ENCODE results near the gene PDCD7.
"Not testable (repeated sequence)": the region's sequence is repeated elsewhere in the genome, so short reads cannot be mapped to it uniquely, and the experiment has no call there.

PDCD7 gene

GRCh38 chr15:65115542-65115941 lies 18.1 kb downstream of the PDCD7 start:
- Histone ChIP-seq H3K9me3 (ENCODE audit: control insufficient read depth in 1 of 2, low read length in 2 of 2) (no peaks in the 10 kb centered on the region), H3K4me3 (ENCODE audit: low read depth in 1 of 2, low read length in 2 of 2) (no peak overlapping the region), H3K36me3 (ENCODE audit: control insufficient read depth in 1 of 2, insufficient read depth in 2 of 2, low read length in 2 of 2) (peaks cover 56 to 64% of the 10 kb centered on the region in 2 donors), H3K4me1 (ENCODE audit: control insufficient read depth in 1 of 2, insufficient read depth in 2 of 2, low read length in 2 of 2) (no peaks in the 10 kb centered on the region), H3K27me3 (ENCODE audit: low read depth, low read length) (no peaks in the 10 kb centered on the region), H3K27ac (ENCODE audit: low read length) (no peak overlapping the region)

- peaks cover 56 to 64% of the 10 kb centered on the region in 2 donors for H3K36me3 ChIP-seq (ENCODE audit: control insufficient read depth in 1 of 2, insufficient read depth in 2 of 2, low read length in 2 of 2)
These were observed 18.5 kb downstream of the PDCD7 start, which contains the start of gene UBAP1L for GRCh38 chr15:65115086-65115485. Gene UBAP1L, minus strand, starts transcription at chr15:65115200. Its CDS starts 8,985 bp downstream, at chr15:65106215.

GRCh38 chr15:65110676-65111292 lies 22.8 kb downstream of the PDCD7 start:
- Histone ChIP-seq H3K9me3 (ENCODE audit: control insufficient read depth in 1 of 2, low read length in 2 of 2) (no peaks in the 10 kb centered on the region), H3K4me1 (ENCODE audit: control insufficient read depth in 1 of 2, insufficient read depth in 2 of 2, low read length in 2 of 2) (no peaks in the 10 kb centered on the region), H3K27ac (ENCODE audit: low read length) (no peak overlapping the region), H3K36me3 (ENCODE audit: control insufficient read depth in 1 of 2, insufficient read depth in 2 of 2, low read length in 2 of 2) (peaks cover 29 to 41% of the 10 kb centered on the region in 2 donors), H3K4me3 (ENCODE audit: low read depth in 1 of 2, low read length in 2 of 2) (no peak overlapping the region), H3K27me3 (ENCODE audit: low read depth, low read length) (no peaks in the 10 kb centered on the region)

More at GRCh38 chr15:65115086-65115485, 18.5 kb downstream of the PDCD7 start, which contains the start of gene UBAP1L:
- Histone ChIP-seq H3K4me3 (ENCODE audit: low read depth in 1 of 2, low read length in 2 of 2) (no peak within 1 kb of the TSS), H3K4me1 (ENCODE audit: control insufficient read depth in 1 of 2, insufficient read depth in 2 of 2, low read length in 2 of 2) (no peaks in the 10 kb centered on the region), H3K27me3 (ENCODE audit: low read depth, low read length) (no peaks in the 10 kb centered on the region), H3K27ac (ENCODE audit: low read length) (no peak within 1 kb of the TSS), H3K9me3 (ENCODE audit: control insufficient read depth in 1 of 2, low read length in 2 of 2) (no peaks in the 10 kb centered on the region)

GRCh38 chr15:65106011-65106590 lies 27.5 kb downstream of the PDCD7 start:
- H3K4me1 ChIP-seq (ENCODE audit: control insufficient read depth in 1 of 2, insufficient read depth in 2 of 2, low read length in 2 of 2): no peaks in the 10 kb centered on the region

GRCh38 chr15:65105038-65105437 lies 28.6 kb downstream of the PDCD7 start:
- no peak overlapping the region for H3K4me3 ChIP-seq (ENCODE audit: low read depth in 1 of 2, low read length in 2 of 2)
- no peaks in the 10 kb centered on the region for H3K9me3 ChIP-seq (ENCODE audit: control insufficient read depth in 1 of 2, low read length in 2 of 2)
- H3K27me3 ChIP-seq (ENCODE audit: low read depth, low read length): no peaks in the 10 kb centered on the region
- no peak overlapping the region for H3K27ac ChIP-seq (ENCODE audit: low read length)
- no peaks in the 10 kb centered on the region for H3K4me1 ChIP-seq (ENCODE audit: control insufficient read depth in 1 of 2, insufficient read depth in 2 of 2, low read length in 2 of 2)
- H3K36me3 ChIP-seq (ENCODE audit: control insufficient read depth in 1 of 2, insufficient read depth in 2 of 2, low read length in 2 of 2): peaks cover 8 to 24% of the 10 kb centered on the region in 2 donors

More at GRCh38 chr15:65106011-65106590, 27.5 kb downstream of the PDCD7 start:
- Histone ChIP-seq H3K27me3 (ENCODE audit: low read depth, low read length) (no peaks in the 10 kb centered on the region), H3K9me3 (ENCODE audit: control insufficient read depth in 1 of 2, low read length in 2 of 2) (no peaks in the 10 kb centered on the region), H3K4me3 (ENCODE audit: low read depth in 1 of 2, low read length in 2 of 2) (no peak overlapping the region), H3K36me3 (ENCODE audit: control insufficient read depth in 1 of 2, insufficient read depth in 2 of 2, low read length in 2 of 2) (peaks cover 4 to 20% of the 10 kb centered on the region in 2 donors), H3K27ac (ENCODE audit: low read length) (no peak overlapping the region)

GRCh38 chr15:65102912-65103311 lies 30.7 kb downstream of the PDCD7 start:
- Histone ChIP-seq H3K4me1 (ENCODE audit: control insufficient read depth in 1 of 2, insufficient read depth in 2 of 2, low read length in 2 of 2) (no peaks in the 10 kb centered on the region), H3K4me3 (ENCODE audit: low read depth in 1 of 2, low read length in 2 of 2) (no peak overlapping the region), H3K27ac (ENCODE audit: low read length) (no peak overlapping the region), H3K27me3 (ENCODE audit: low read depth, low read length) (no peaks in the 10 kb centered on the region), H3K9me3 (ENCODE audit: control insufficient read depth in 1 of 2, low read length in 2 of 2) (no peaks in the 10 kb centered on the region), H3K36me3 (ENCODE audit: control insufficient read depth in 1 of 2, insufficient read depth in 2 of 2, low read length in 2 of 2) (peaks cover 21 to 45% of the 10 kb centered on the region in 2 donors)

- Histone ChIP-seq H3K27me3 (ENCODE audit: low read depth, low read length) (no peaks in the 10 kb centered on the region), H3K4me1 (ENCODE audit: control insufficient read depth in 1 of 2, insufficient read depth in 2 of 2, low read length in 2 of 2) (no peaks in the 10 kb centered on the region), H3K9me3 (ENCODE audit: control insufficient read depth in 1 of 2, low read length in 2 of 2) (no peaks in the 10 kb centered on the region), H3K36me3 (ENCODE audit: control insufficient read depth in 1 of 2, insufficient read depth in 2 of 2, low read length in 2 of 2) (peaks cover 25 to 53% of the 10 kb centered on the region in 2 donors), H3K4me3 (ENCODE audit: low read depth in 1 of 2, low read length in 2 of 2) (no peak overlapping the region), H3K27ac (ENCODE audit: low read length) (no peak overlapping the region)
These were observed 31.5 kb downstream of the PDCD7 start for GRCh38 chr15:65101891-65102708.

GRCh38 chr15:65101411-65101890 lies 32.2 kb downstream of the PDCD7 start:
- Histone ChIP-seq H3K4me1 (ENCODE audit: control insufficient read depth in 1 of 2, insufficient read depth in 2 of 2, low read length in 2 of 2) (no peaks in the 10 kb centered on the region), H3K4me3 (ENCODE audit: low read depth in 1 of 2, low read length in 2 of 2) (no peak overlapping the region), H3K27me3 (ENCODE audit: low read depth, low read length) (no peaks in the 10 kb centered on the region), H3K27ac (ENCODE audit: low read length) (no peak overlapping the region), H3K9me3 (ENCODE audit: control insufficient read depth in 1 of 2, low read length in 2 of 2) (no peaks in the 10 kb centered on the region), H3K36me3 (ENCODE audit: control insufficient read depth in 1 of 2, insufficient read depth in 2 of 2, low read length in 2 of 2) (peaks cover 25 to 56% of the 10 kb centered on the region in 2 donors)

GRCh38 chr15:65100442-65100841 lies 33.2 kb downstream of the PDCD7 start:
- peaks cover 21 to 48% of the 10 kb centered on the region in 2 donors for H3K36me3 ChIP-seq (ENCODE audit: control insufficient read depth in 1 of 2, insufficient read depth in 2 of 2, low read length in 2 of 2)
- no peak overlapping the region for H3K4me3 ChIP-seq (ENCODE audit: low read depth in 1 of 2, low read length in 2 of 2)
- no peaks in the 10 kb centered on the region for H3K27me3 ChIP-seq (ENCODE audit: low read depth, low read length)
- H3K9me3 ChIP-seq (ENCODE audit: control insufficient read depth in 1 of 2, low read length in 2 of 2): no peaks in the 10 kb centered on the region
- no peak overlapping the region for H3K27ac ChIP-seq (ENCODE audit: low read length)
- H3K4me1 ChIP-seq (ENCODE audit: control insufficient read depth in 1 of 2, insufficient read depth in 2 of 2, low read length in 2 of 2): no peaks in the 10 kb centered on the region

GRCh38 chr15:65099801-65100200 lies 33.8 kb downstream of the PDCD7 start:
- H3K4me3 ChIP-seq (ENCODE audit: low read depth in 1 of 2, low read length in 2 of 2): not testable (repeated sequence)
- peaks cover 21 to 43% of the 10 kb centered on the region in 2 donors for H3K36me3 ChIP-seq (ENCODE audit: control insufficient read depth in 1 of 2, insufficient read depth in 2 of 2, low read length in 2 of 2)

GRCh38 chr15:65099336-65099735 lies 34.3 kb downstream of the PDCD7 start:
- Histone ChIP-seq H3K27me3 (ENCODE audit: low read depth, low read length) (no peaks in the 10 kb centered on the region), H3K9me3 (ENCODE audit: control insufficient read depth in 1 of 2, low read length in 2 of 2) (no peaks in the 10 kb centered on the region), H3K4me3 (ENCODE audit: low read depth in 1 of 2, low read length in 2 of 2) (no peak overlapping the region), H3K36me3 (ENCODE audit: control insufficient read depth in 1 of 2, insufficient read depth in 2 of 2, low read length in 2 of 2) (peaks cover 21 to 42% of the 10 kb centered on the region in 2 donors), H3K4me1 (ENCODE audit: control insufficient read depth in 1 of 2, insufficient read depth in 2 of 2, low read length in 2 of 2) (no peaks in the 10 kb centered on the region), H3K27ac (ENCODE audit: low read length) (no peak overlapping the region)

More at GRCh38 chr15:65099801-65100200, 33.8 kb downstream of the PDCD7 start:
- H3K9me3 ChIP-seq (ENCODE audit: control insufficient read depth in 1 of 2, low read length in 2 of 2); H3K4me1 ChIP-seq (ENCODE audit: control insufficient read depth in 1 of 2, insufficient read depth in 2 of 2, low read length in 2 of 2); H3K27me3 ChIP-seq (ENCODE audit: low read depth, low read length); H3K27ac ChIP-seq (ENCODE audit: low read length): not testable (repeated sequence)
